Measurements from ENCODE around the gene RAD51C. TPM values are rescaled to one million over a fixed set of nuclear protein-coding genes. Genes with fewer than 3 reads are reported as not detected.

RAD51C gene
- total and polyA plus RNA-seq, 9 of the 15 experiments (the other 6 are each of a cell fraction or from before 2014, with no cell fraction given) = 93.9 to 341 (median 135) TPM

- TF ChIP-seq ASH1L (IDR thresholded peaks at IDR 0.05; ENCODE audit: borderline replicate concordance, low read depth, partially characterized antibody) (peak; percentile 50), KDM2B (CRISPR knock-in tag; IDR thresholded peaks at IDR 0.05) (no peak), CTBP1 (IDR thresholded peaks at IDR 0.05; ENCODE audit: borderline replicate concordance) (peak; percentile 52), NR2F6 (CRISPR knock-in tag; IDR thresholded peaks at IDR 0.05) (no peak), FOXM1 (IDR thresholded peaks at IDR 0.05; ENCODE audit: low read depth) (no peak; the same call in 1 of the 2 replicates), FOXM1 (CRISPR knock-in tag; IDR thresholded peaks at IDR 0.05; ENCODE audit: low read depth) (0 out of 2 replicates have a peak, but pooled peaks have one; percentile 33), NFE2 (IDR thresholded peaks at IDR 0.05; ENCODE audit: low read depth) (no peak), ZFP36 (IDR thresholded peaks at IDR 0.05; ENCODE audit: low read depth, low read length, partially characterized antibody) (no peak), RREB1 (CRISPR knock-in tag; IDR thresholded peaks at IDR 0.05) (no peak; the same call in 1 of the 2 replicates), HOMEZ (CRISPR knock-in tag; IDR thresholded peaks at IDR 0.05) (no peak), ATF6 (CRISPR knock-in tag; IDR thresholded peaks at IDR 0.05) (peak; percentile 90; the same call in 1 of the 2 replicates), CUX1 (CRISPR knock-in tag; IDR thresholded peaks at IDR 0.05) (peak; percentile 61)
Measured at GRCh38 chr17:58692239-58693055, at the start of gene RAD51C (continued).

Measured in K562 (cell line).